Neural cell (in vitro differentiated cells): Measurements from ENCODE around the gene COPS9. TPM values are rescaled to one million over a fixed set of nuclear protein-coding genes. Genes with fewer than 3 reads are reported as not detected.

ENCODE experiments used
- H2AFZ ChIP-seq: fragments of 200-600, 300-800 bp; sonication (generic), shearing (Covaris generic); 2 replicates; pipeline ENCODE4 v1.6.0; 2014; ENCODE audit warnings: low read depth, mild to moderate bottlenecking, antibody characterized with exemption, low read length, moderate library complexity
- H3F3A ChIP-seq: fragments of 200-600 bp; shearing (Covaris generic); 2 replicates; pipeline ENCODE4 v1.6.1; 2016; ENCODE audit warnings: mild to moderate bottlenecking, moderate library complexity, mixed read lengths, antibody characterized with exemption, low read length; ENCODE audit not compliant: insufficient read depth, poor library complexity, severe bottlenecking
- H3K27ac ChIP-seq: fragments of 200-600, 300-800 bp; sonication (generic), shearing (Covaris generic); 2 replicates; pipeline ENCODE4 v1.5.1; 2014; ENCODE audit warnings: mild to moderate bottlenecking, low read length, moderate library complexity
- H3K27me3 ChIP-seq: fragments of 300-800, 200-600 bp; sonication (generic), shearing (Covaris generic); 2 replicates; pipeline ENCODE4 v1.6.0; 2014; ENCODE audit warnings: mild to moderate bottlenecking, low read depth, low read length, moderate library complexity; ENCODE audit not compliant: insufficient read depth
- H3K36me3 ChIP-seq: fragments of 300-800, 200-600 bp; sonication (generic), shearing (Covaris generic); 2 replicates; pipeline ENCODE4 v1.5.1; 2014; ENCODE audit warnings: mild to moderate bottlenecking, antibody characterized with exemption, low read length, moderate library complexity; ENCODE audit not compliant: insufficient read depth
- H3K4me2 ChIP-seq: fragments of 300-800, 200-600 bp; sonication (generic), shearing (Covaris generic); 2 replicates; pipeline ENCODE4 v1.6.0; 2014; ENCODE audit warnings: mild to moderate bottlenecking, low read length
- H3K4me3 ChIP-seq: fragments of 300-800, 200-600 bp; sonication (generic), shearing (Covaris generic); 2 replicates; pipeline ENCODE4 v1.5.1; 2014; ENCODE audit warnings: mild to moderate bottlenecking, low read length, moderate library complexity
- H3K79me2 ChIP-seq: fragments of 200-600 bp; shearing (Covaris generic); replicated peaks from 2 replicates; pipeline ENCODE4 v1.6.0; 2014; ENCODE audit warnings: mild to moderate bottlenecking, low read length, moderate library complexity; ENCODE audit not compliant: insufficient read depth
- H3K9ac ChIP-seq: fragments of 300-800, 200-600 bp; sonication (generic), shearing (Covaris generic); 2 replicates; pipeline ENCODE4 v1.6.1; 2016; ENCODE audit warnings: mild to moderate bottlenecking, low read length, mixed read lengths
- H3K9me2 ChIP-seq: fragments of 200-600 bp; shearing (Covaris generic); 2 replicates; pipeline ENCODE4 v1.6.1; 2016; ENCODE audit warnings: mild to moderate bottlenecking, low read length, mixed read lengths; ENCODE audit not compliant: insufficient read depth
- H3K9me3 ChIP-seq: fragments of 200-600, 300-800 bp; sonication (generic), shearing (Covaris generic); 2 replicates; pipeline ENCODE4 v1.6.1; 2016; ENCODE audit warnings: mild to moderate bottlenecking, mixed run types, low read length, moderate library complexity, mixed read lengths
- H4K20me1 ChIP-seq: fragments of 200-600 bp; shearing (Covaris generic); 2 replicates; pipeline ENCODE4 v1.6.1; 2016; ENCODE audit warnings: mild to moderate bottlenecking, mixed run types; ENCODE audit not compliant: insufficient read depth
- EP300 ChIP-seq: fragments of 450-650 bp; conservative IDR thresholded peaks from 2 replicates; pipeline ENCODE4 v1.6.1; 2014; ENCODE audit warnings: antibody characterized with exemption, mild to moderate bottlenecking, moderate library complexity; ENCODE audit not compliant: poor library complexity, severe bottlenecking
- EZH2 ChIP-seq: fragments of 200-600, 300-800 bp; shearing (Covaris generic), sonication (generic); IDR thresholded peaks from 2 replicates; pipeline ENCODE4 v1.6.1; 2014; ENCODE audit warnings: antibody characterized with exemption, low read length, borderline replicate concordance, mild to moderate bottlenecking; ENCODE audit not compliant: insufficient read depth, poor library complexity, severe bottlenecking
- MXI1 ChIP-seq: fragments of 450-650 bp; conservative IDR thresholded peaks from 2 replicates; pipeline ENCODE4 v1.6.1; 2014; ENCODE audit warnings: antibody characterized with exemption, mild to moderate bottlenecking; ENCODE audit not compliant: poor library complexity, severe bottlenecking
- POLR2AphosphoS5 ChIP-seq: IDR thresholded peaks from 2 replicates; pipeline ENCODE4 v1.6.1; 2012
- RAD21 ChIP-seq: fragments of 450-650 bp; conservative IDR thresholded peaks from 2 replicates; pipeline ENCODE4 v1.6.1; 2014; ENCODE audit warnings: antibody characterized with exemption, mild to moderate bottlenecking, moderate library complexity
- SMC3 ChIP-seq: fragments of 450-650 bp; conservative IDR thresholded peaks from 2 replicates; pipeline ENCODE4 v1.6.1; 2014; ENCODE audit warnings: antibody characterized with exemption, mild to moderate bottlenecking, moderate library complexity; ENCODE audit not compliant: poor library complexity
- TAF1 ChIP-seq: IDR thresholded peaks from 2 replicates; pipeline ENCODE4 v1.6.1; 2012; ENCODE audit warnings: low read depth
- polyA plus RNA-seq: library from polyadenylated mRNA; depleted of rRNA; stranded (reverse); fragments of >200 nt; gene quantifications from 2 replicates; pipeline ENCODE4 v1.2.3, GENCODE V29; 2014
- TF ChIP-seq, protein P1 (sequence below): fragments of 450-650 bp; IDR thresholded peaks from 2 replicates; pipeline ENCODE4 v1.5.1; 2014; ENCODE audit warnings: antibody characterized with exemption, mild to moderate bottlenecking, moderate library complexity; ENCODE audit not compliant: poor library complexity, severe bottlenecking
- TF ChIP-seq, protein P2 (sequence below): IDR thresholded peaks from 2 replicates; pipeline ENCODE4 v1.6.1; 2012; ENCODE audit warnings: borderline replicate concordance

COPS9 gene
- polyA plus RNA-seq, 1 donor from 2014 or later, result 359 TPM

DNA sequence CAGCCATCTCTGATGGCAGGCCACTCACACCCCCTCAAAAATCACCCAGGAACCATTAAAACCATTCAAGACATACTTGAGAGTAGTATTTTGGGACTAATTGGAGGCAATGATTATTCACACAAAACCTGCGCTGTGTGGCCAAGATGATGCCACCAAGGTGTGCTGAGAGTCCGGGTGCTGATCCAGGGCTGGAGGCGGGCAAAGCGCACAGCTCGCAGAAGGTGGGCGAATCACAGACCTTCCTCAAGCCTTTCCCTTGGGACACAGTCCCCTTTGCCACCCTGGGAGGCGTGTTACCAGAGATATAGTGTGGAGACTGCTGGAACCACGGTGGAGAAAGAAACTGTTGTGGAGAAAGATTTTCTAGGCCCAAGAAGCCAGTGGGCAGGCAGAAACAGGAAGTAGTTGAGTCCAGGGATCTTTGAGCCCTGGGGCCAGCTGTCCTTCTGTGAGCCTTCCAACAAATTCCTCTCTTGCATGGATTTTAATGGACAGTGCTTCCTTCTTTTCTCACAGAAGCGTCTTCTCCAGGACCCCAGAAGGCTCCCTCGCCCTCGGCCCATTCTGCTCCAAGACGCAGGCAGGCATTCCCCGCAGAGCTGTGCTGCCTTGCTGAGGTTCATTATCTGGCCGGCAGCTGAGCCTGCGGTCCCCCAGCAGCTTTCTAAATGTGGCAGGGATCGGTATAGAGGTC, 8.0 kb downstream of the COPS9 start:
- Histone ChIP-seq H3F3A (no peaks in the 10 kb centered on the region), H3K27ac (no peak overlapping the region), H3K36me3 (no peaks in the 10 kb centered on the region), H4K20me1 (no peaks in the 10 kb centered on the region), H3K4me2 (no peak overlapping the region), H2AFZ (no peak overlapping the region), H3K9me2 (no peaks in the 10 kb centered on the region), H3K9ac (no peak overlapping the region), H3K27me3 (no peaks in the 10 kb centered on the region), H3K9me3 (no peaks in the 10 kb centered on the region), H3K4me3 (no peak overlapping the region), H3K79me2 (no peaks in the 10 kb centered on the region)
- TF ChIP-seq, protein P1, sequence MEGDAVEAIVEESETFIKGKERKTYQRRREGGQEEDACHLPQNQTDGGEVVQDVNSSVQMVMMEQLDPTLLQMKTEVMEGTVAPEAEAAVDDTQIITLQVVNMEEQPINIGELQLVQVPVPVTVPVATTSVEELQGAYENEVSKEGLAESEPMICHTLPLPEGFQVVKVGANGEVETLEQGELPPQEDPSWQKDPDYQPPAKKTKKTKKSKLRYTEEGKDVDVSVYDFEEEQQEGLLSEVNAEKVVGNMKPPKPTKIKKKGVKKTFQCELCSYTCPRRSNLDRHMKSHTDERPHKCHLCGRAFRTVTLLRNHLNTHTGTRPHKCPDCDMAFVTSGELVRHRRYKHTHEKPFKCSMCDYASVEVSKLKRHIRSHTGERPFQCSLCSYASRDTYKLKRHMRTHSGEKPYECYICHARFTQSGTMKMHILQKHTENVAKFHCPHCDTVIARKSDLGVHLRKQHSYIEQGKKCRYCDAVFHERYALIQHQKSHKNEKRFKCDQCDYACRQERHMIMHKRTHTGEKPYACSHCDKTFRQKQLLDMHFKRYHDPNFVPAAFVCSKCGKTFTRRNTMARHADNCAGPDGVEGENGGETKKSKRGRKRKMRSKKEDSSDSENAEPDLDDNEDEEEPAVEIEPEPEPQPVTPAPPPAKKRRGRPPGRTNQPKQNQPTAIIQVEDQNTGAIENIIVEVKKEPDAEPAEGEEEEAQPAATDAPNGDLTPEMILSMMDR, result no peak
- TF ChIP-seq POLR2AphosphoS5 (no peak), EP300 (no peak), RAD21 (no peak), EZH2 (no peak), MXI1 (no peak), SMC3 (no peak), TAF1 (no peak)
- TF ChIP-seq, protein P2, sequence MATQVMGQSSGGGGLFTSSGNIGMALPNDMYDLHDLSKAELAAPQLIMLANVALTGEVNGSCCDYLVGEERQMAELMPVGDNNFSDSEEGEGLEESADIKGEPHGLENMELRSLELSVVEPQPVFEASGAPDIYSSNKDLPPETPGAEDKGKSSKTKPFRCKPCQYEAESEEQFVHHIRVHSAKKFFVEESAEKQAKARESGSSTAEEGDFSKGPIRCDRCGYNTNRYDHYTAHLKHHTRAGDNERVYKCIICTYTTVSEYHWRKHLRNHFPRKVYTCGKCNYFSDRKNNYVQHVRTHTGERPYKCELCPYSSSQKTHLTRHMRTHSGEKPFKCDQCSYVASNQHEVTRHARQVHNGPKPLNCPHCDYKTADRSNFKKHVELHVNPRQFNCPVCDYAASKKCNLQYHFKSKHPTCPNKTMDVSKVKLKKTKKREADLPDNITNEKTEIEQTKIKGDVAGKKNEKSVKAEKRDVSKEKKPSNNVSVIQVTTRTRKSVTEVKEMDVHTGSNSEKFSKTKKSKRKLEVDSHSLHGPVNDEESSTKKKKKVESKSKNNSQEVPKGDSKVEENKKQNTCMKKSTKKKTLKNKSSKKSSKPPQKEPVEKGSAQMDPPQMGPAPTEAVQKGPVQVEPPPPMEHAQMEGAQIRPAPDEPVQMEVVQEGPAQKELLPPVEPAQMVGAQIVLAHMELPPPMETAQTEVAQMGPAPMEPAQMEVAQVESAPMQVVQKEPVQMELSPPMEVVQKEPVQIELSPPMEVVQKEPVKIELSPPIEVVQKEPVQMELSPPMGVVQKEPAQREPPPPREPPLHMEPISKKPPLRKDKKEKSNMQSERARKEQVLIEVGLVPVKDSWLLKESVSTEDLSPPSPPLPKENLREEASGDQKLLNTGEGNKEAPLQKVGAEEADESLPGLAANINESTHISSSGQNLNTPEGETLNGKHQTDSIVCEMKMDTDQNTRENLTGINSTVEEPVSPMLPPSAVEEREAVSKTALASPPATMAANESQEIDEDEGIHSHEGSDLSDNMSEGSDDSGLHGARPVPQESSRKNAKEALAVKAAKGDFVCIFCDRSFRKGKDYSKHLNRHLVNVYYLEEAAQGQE, result no peak

DNA sequence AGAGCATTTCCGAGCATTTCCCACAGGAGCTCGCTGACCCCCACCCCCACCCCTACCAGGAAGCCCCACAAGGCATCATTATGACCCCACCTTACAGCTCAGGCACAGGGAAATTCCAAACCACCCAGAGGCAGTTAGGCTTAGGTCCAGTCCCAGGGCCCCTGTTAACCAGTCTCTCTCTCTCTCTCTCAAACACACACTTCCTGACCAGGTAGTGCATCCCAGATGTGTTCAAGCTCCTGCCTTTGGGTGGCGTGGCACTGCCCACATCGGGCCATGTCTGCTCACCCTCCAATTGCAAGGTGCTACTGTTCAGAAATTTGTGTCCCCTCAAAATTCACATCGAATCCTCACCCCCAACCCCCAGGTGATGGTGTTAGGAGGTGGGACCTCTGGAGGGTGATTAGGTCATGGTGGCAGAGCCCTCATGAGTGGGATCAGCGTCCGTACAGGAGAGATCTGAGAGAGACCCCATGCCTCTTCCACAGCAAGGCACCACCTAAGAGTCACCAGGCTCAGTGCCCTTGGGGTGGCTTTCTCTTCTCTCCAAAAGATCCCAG, 8.8 kb downstream of the COPS9 start:
- Histone ChIP-seq H3F3A (no peaks in the 10 kb centered on the region), H3K9me2 (no peaks in the 10 kb centered on the region), H2AFZ (no peak overlapping the region), H3K9me3 (no peaks in the 10 kb centered on the region), H3K9ac (no peak overlapping the region), H3K79me2 (no peaks in the 10 kb centered on the region), H3K27me3 (no peaks in the 10 kb centered on the region), H3K36me3 (no peaks in the 10 kb centered on the region), H3K4me3 (no peak overlapping the region), H3K4me2 (no peak overlapping the region), H4K20me1 (no peaks in the 10 kb centered on the region), H3K27ac (no peak overlapping the region)
- TF ChIP-seq EZH2, result no peak
- no peak for TF ChIP-seq SMC3
- TF ChIP-seq, protein P1, result no peak
- TF ChIP-seq, protein P2, result no peak
- TF ChIP-seq MXI1, result no peak
- no peak for TF ChIP-seq TAF1
- TF ChIP-seq RAD21, result no peak
